ENCODE data around the gene TRIM60.

The TRIM60 gene

GRCh38 chr4:165005352-165005925, 26.4 kb upstream of the TRIM60 start:
- H4K8ac ChIP-seq (ENCODE audit: low read depth, low read length): no peak overlapping the region
- no peak overlapping the region for H2AK5ac ChIP-seq (ENCODE audit: low read length)
- no CpG with 5 or more reads among the region's 6 CpGs for WGBS (ENCODE audit: extremely low coverage, insufficient coverage, insufficient read length)

GRCh38 chr4:165006456-165006855, 25.3 kb upstream of the TRIM60 start:
- Histone ChIP-seq H2AFZ (ENCODE audit: insufficient read depth, low read length, poor library complexity) (no peak overlapping the region), H3K4me2 (ENCODE audit: low read length) (no peak overlapping the region), H3K14ac (ENCODE audit: low read length) (no peak overlapping the region), H3K79me1 (ENCODE audit: low read length) (no peaks in the 10 kb centered on the region), H3K9ac (ENCODE audit: low read length) (no peak overlapping the region), H3K18ac (ENCODE audit: low read length) (no peak overlapping the region), H3K9me3 (ENCODE audit: insufficient read depth, low read depth, low read length) (no peaks in the 10 kb centered on the region), H4K8ac (ENCODE audit: low read depth, low read length) (no peak overlapping the region), H3K4ac (ENCODE audit: low read depth, low read length) (no peak overlapping the region), H3K27me3 (ENCODE audit: insufficient read depth, low read length) (no peaks in the 10 kb centered on the region), H3K4me3 (ENCODE audit: low read depth, low read length) (no peak overlapping the region), H4K91ac (ENCODE audit: low read depth, low read length) (no peak overlapping the region), H3K79me2 (ENCODE audit: control insufficient read depth, insufficient read depth, low read length, poor library complexity) (no peaks in the 10 kb centered on the region), H2BK5ac (ENCODE audit: low read depth, low read length, poor library complexity) (no peak overlapping the region), H4K12ac (ENCODE audit: low read depth, low read length) (no peak overlapping the region), H2AK5ac (ENCODE audit: low read length) (no peak overlapping the region), H3K27ac (ENCODE audit: low read depth, low read length) (no peak overlapping the region), H2BK12ac (ENCODE audit: low read length) (no peak overlapping the region), H3K36me3 (ENCODE audit: control insufficient read depth in 1 of 2, insufficient read depth in 2 of 2, low read length in 2 of 2) (no peaks in the 10 kb centered on the region), H3K23ac (ENCODE audit: low read length) (no peak overlapping the region), H3K4me1 (ENCODE audit: control insufficient read depth in 1 of 2, insufficient read depth in 2 of 2, low read length in 2 of 2) (no peaks in the 10 kb centered on the region), H2BK120ac (ENCODE audit: insufficient read depth, low read length, poor library complexity) (no peak overlapping the region)
- WGBS (ENCODE audit: extremely low coverage, insufficient coverage, insufficient read length): no CpG with 5 or more reads among the region's 9 CpGs
- no peak for DNase-seq

More at GRCh38 chr4:165005352-165005925, 26.4 kb upstream of the TRIM60 start:
- Histone ChIP-seq H2BK12ac (ENCODE audit: low read length) (no peak overlapping the region), H3K79me1 (ENCODE audit: low read length) (no peaks in the 10 kb centered on the region), H3K27me3 (ENCODE audit: insufficient read depth, low read length) (no peaks in the 10 kb centered on the region), H3K18ac (ENCODE audit: low read length) (no peak overlapping the region), H3K9ac (ENCODE audit: low read length) (no peak overlapping the region), H2BK5ac (ENCODE audit: low read depth, low read length, poor library complexity) (no peak overlapping the region), H3K36me3 (ENCODE audit: control insufficient read depth in 1 of 2, insufficient read depth in 2 of 2, low read length in 2 of 2) (no peaks in the 10 kb centered on the region), H3K27ac (ENCODE audit: low read depth, low read length) (no peak overlapping the region), H4K91ac (ENCODE audit: low read depth, low read length) (no peak overlapping the region), H3K4ac (ENCODE audit: low read depth, low read length) (no peak overlapping the region), H3K14ac (ENCODE audit: low read length) (no peak overlapping the region), H3K4me1 (ENCODE audit: control insufficient read depth in 1 of 2, insufficient read depth in 2 of 2, low read length in 2 of 2) (no peaks in the 10 kb centered on the region), H3K9me3 (ENCODE audit: insufficient read depth, low read depth, low read length) (no peaks in the 10 kb centered on the region), H3K4me3 (ENCODE audit: low read depth, low read length) (no peak overlapping the region), H4K12ac (ENCODE audit: low read depth, low read length) (no peak overlapping the region), H3K23ac (ENCODE audit: low read length) (no peak overlapping the region), H3K79me2 (ENCODE audit: control insufficient read depth, insufficient read depth, low read length, poor library complexity) (no peaks in the 10 kb centered on the region), H2AFZ (ENCODE audit: insufficient read depth, low read length, poor library complexity) (no peak overlapping the region), H2BK120ac (ENCODE audit: insufficient read depth, low read length, poor library complexity) (no peak overlapping the region), H3K4me2 (ENCODE audit: low read length) (no peak overlapping the region)
- no peak for DNase-seq

- H3K27ac ChIP-seq (ENCODE audit: low read depth, low read length): no peak overlapping the region
- no peak overlapping the region for H3K4ac ChIP-seq (ENCODE audit: low read depth, low read length)
- H2AFZ ChIP-seq (ENCODE audit: insufficient read depth, low read length, poor library complexity): no peak overlapping the region
- no peak overlapping the region for H3K18ac ChIP-seq (ENCODE audit: low read length)
- no peaks in the 10 kb centered on the region for H3K4me1 ChIP-seq (ENCODE audit: control insufficient read depth in 1 of 2, insufficient read depth in 2 of 2, low read length in 2 of 2)
- H3K4me3 ChIP-seq (ENCODE audit: low read depth, low read length): no peak overlapping the region
- no peaks in the 10 kb centered on the region for H3K79me1 ChIP-seq (ENCODE audit: low read length)
- no peak overlapping the region for H3K23ac ChIP-seq (ENCODE audit: low read length)
- H2BK12ac ChIP-seq (ENCODE audit: low read length): no peak overlapping the region
- H4K8ac ChIP-seq (ENCODE audit: low read depth, low read length): no peak overlapping the region
- no peaks in the 10 kb centered on the region for H3K79me2 ChIP-seq (ENCODE audit: control insufficient read depth, insufficient read depth, low read length, poor library complexity)
- H2BK5ac ChIP-seq (ENCODE audit: low read depth, low read length, poor library complexity): no peak overlapping the region
- H4K12ac ChIP-seq (ENCODE audit: low read depth, low read length): no peak overlapping the region
- H3K14ac ChIP-seq (ENCODE audit: low read length): no peak overlapping the region
- H3K27me3 ChIP-seq (ENCODE audit: insufficient read depth, low read length): no peaks in the 10 kb centered on the region
- no peak overlapping the region for H2BK120ac ChIP-seq (ENCODE audit: insufficient read depth, low read length, poor library complexity)
- H3K9ac ChIP-seq (ENCODE audit: low read length): no peak overlapping the region
- H2AK5ac ChIP-seq (ENCODE audit: low read length): no peak overlapping the region
- no peak for DNase-seq
- no peak overlapping the region for H4K91ac ChIP-seq (ENCODE audit: low read depth, low read length)
- H3K9me3 ChIP-seq (ENCODE audit: insufficient read depth, low read depth, low read length): no peaks in the 10 kb centered on the region
- no peaks in the 10 kb centered on the region for H3K36me3 ChIP-seq (ENCODE audit: control insufficient read depth in 1 of 2, insufficient read depth in 2 of 2, low read length in 2 of 2)
- H3K4me2 ChIP-seq (ENCODE audit: low read length): no peak overlapping the region
- no CpG with 5 or more reads among the region's 5 CpGs for WGBS (ENCODE audit: extremely low coverage, insufficient coverage, insufficient read length)
These were observed 24.9 kb upstream of the TRIM60 start for GRCh38 chr4:165006886-165007285.

- H3K36me3 ChIP-seq (ENCODE audit: control insufficient read depth in 1 of 2, insufficient read depth in 2 of 2, low read length in 2 of 2): no peaks in the 10 kb centered on the region
- no peak overlapping the region for H3K14ac ChIP-seq (ENCODE audit: low read length)
- H2BK120ac ChIP-seq (ENCODE audit: insufficient read depth, low read length, poor library complexity): no peak overlapping the region
- H3K9me3 ChIP-seq (ENCODE audit: insufficient read depth, low read depth, low read length): no peaks in the 10 kb centered on the region
- no peak overlapping the region for H3K18ac ChIP-seq (ENCODE audit: low read length)
- no peak overlapping the region for H3K9ac ChIP-seq (ENCODE audit: low read length)
- H3K4ac ChIP-seq (ENCODE audit: low read depth, low read length): no peak overlapping the region
- H4K8ac ChIP-seq (ENCODE audit: low read depth, low read length): no peak overlapping the region
- H2AFZ ChIP-seq (ENCODE audit: insufficient read depth, low read length, poor library complexity): no peak overlapping the region
- no peak overlapping the region for H3K23ac ChIP-seq (ENCODE audit: low read length)
- no peak overlapping the region for H2BK12ac ChIP-seq (ENCODE audit: low read length)
- H3K4me3 ChIP-seq (ENCODE audit: low read depth, low read length): no peak overlapping the region
- no peaks in the 10 kb centered on the region for H3K79me2 ChIP-seq (ENCODE audit: control insufficient read depth, insufficient read depth, low read length, poor library complexity)
- WGBS (ENCODE audit: extremely low coverage, insufficient coverage, insufficient read length): no CpG with 5 or more reads among the region's 5 CpGs
- H2BK5ac ChIP-seq (ENCODE audit: low read depth, low read length, poor library complexity): no peak overlapping the region
- no peak overlapping the region for H4K12ac ChIP-seq (ENCODE audit: low read depth, low read length)
- H3K4me2 ChIP-seq (ENCODE audit: low read length): no peak overlapping the region
- H3K4me1 ChIP-seq (ENCODE audit: control insufficient read depth in 1 of 2, insufficient read depth in 2 of 2, low read length in 2 of 2): no peaks in the 10 kb centered on the region
- H3K27ac ChIP-seq (ENCODE audit: low read depth, low read length): no peak overlapping the region
- DNase-seq: no peak
- H3K27me3 ChIP-seq (ENCODE audit: insufficient read depth, low read length): no peaks in the 10 kb centered on the region
- H2AK5ac ChIP-seq (ENCODE audit: low read length): no peak overlapping the region
- H4K91ac ChIP-seq (ENCODE audit: low read depth, low read length): no peak overlapping the region
- H3K79me1 ChIP-seq (ENCODE audit: low read length): no peaks in the 10 kb centered on the region
These were observed 22.1 kb upstream of the TRIM60 start for GRCh38 chr4:165009493-165010227.
